ENCODE data around the gene CDR2.

GRCh38 chr16:22316411-22316811, 58.0 kb downstream of the CDR2 start:
- TF ChIP-seq CTCF (IDR thresholded peaks at IDR 0.05) = no peak
- TF ChIP-seq EZH2 (IDR thresholded peaks at IDR 0.05; ENCODE audit: borderline replicate concordance, insufficient read depth, low read depth, low read length, poor library complexity, severe bottlenecking) = no peak
